GM23338 (cell line): ENCODE data around the gene SPATS1. TPM values are rescaled to one million over a fixed set of nuclear protein-coding genes. Genes with fewer than 3 reads are reported as not detected.
"Not testable (repeated sequence)": the region's sequence is repeated elsewhere in the genome, so short reads cannot be mapped to it uniquely, and the experiment has no call there.

Experiments
- ATAC-seq: fragments of 200-7000 bp; cut with Tn5 transposase; 3 replicates; pipeline ENCODE4 v1.9.1; 2020
- DNase-seq: peaks from one replicate; pipeline ENCODE4 v3.0.0-alpha.2; 2015; ENCODE audit warnings: low spot score
- H2AFZ ChIP-seq: fragments of 200-600 bp; sonication (generic); 2 replicates; pipeline ENCODE4 v1.8.0; 2016; ENCODE audit warnings: antibody characterized with exemption, mild to moderate bottlenecking, moderate library complexity
- H3F3A ChIP-seq: fragments of 200-600 bp; sonication (generic); replicated peaks from 2 replicates; pipeline ENCODE4 v1.8.0; 2017; ENCODE audit warnings: antibody characterized with exemption, mixed run types, low read depth
- H3K27ac ChIP-seq: fragments of 200-600 bp; sonication (generic); 2 replicates; pipeline ENCODE4 v1.6.1; 2016; ENCODE audit warnings: low read depth
- H3K27me3 ChIP-seq: fragments of 200-600 bp; sonication (generic); 2 replicates; pipeline ENCODE4 v1.8.0; 2016; ENCODE audit warnings: mild to moderate bottlenecking, mixed run types, moderate library complexity; ENCODE audit not compliant: insufficient read depth
- H3K36me3 ChIP-seq: fragments of 200-600 bp; sonication (generic); 2 replicates; pipeline ENCODE4 v1.8.0; 2016; ENCODE audit warnings: mild to moderate bottlenecking; ENCODE audit not compliant: insufficient read depth
- H3K4me1 ChIP-seq: fragments of 200-600 bp; sonication (generic); 2 replicates; pipeline ENCODE4 v1.8.0; 2016; ENCODE audit warnings: mild to moderate bottlenecking, moderate library complexity; ENCODE audit not compliant: insufficient read depth
- H3K4me2 ChIP-seq: fragments of 200-600 bp; sonication (generic); 2 replicates; pipeline ENCODE4 v1.7.1; 2017; ENCODE audit warnings: mixed run types
- H3K4me3 ChIP-seq: fragments of 200-600 bp; sonication (generic); 2 replicates; pipeline ENCODE4 v1.6.1; 2016; ENCODE audit warnings: mixed run types
- H3K79me2 ChIP-seq: fragments of 200-600 bp; sonication (generic); replicated peaks from 2 replicates; pipeline ENCODE4 v1.8.0; 2017; ENCODE audit warnings: mild to moderate bottlenecking; ENCODE audit not compliant: insufficient read depth
- H3K9me2 ChIP-seq: fragments of 200-600 bp; sonication (generic); 2 replicates; pipeline ENCODE4 v1.8.0; 2017; ENCODE audit not compliant: insufficient read depth
- H4K20me1 ChIP-seq: fragments of 200-600 bp; sonication (generic); replicated peaks from 2 replicates; pipeline ENCODE4 v1.8.0; 2017; ENCODE audit warnings: mild to moderate bottlenecking; ENCODE audit not compliant: insufficient read depth
- H3K27ac Mint-ChIP-seq: 2 replicates; pipeline ENCODE4 v1.8.0; 2020; ENCODE audit warnings: inconsistent platforms, mild to moderate bottlenecking, moderate library complexity, mixed read lengths
- H3K27me3 Mint-ChIP-seq: 3 replicates; pipeline ENCODE4 v1.8.0; 2022; ENCODE audit warnings: low read depth, mild to moderate bottlenecking, moderate library complexity, mixed read lengths, inconsistent platforms; ENCODE audit not compliant: insufficient read depth, poor library complexity
- H3K36me3 Mint-ChIP-seq: 3 replicates; pipeline ENCODE4 v1.8.0; 2021; ENCODE audit warnings: low read depth, mild to moderate bottlenecking, inconsistent platforms, moderate library complexity, mixed read lengths
- H3K4me1 Mint-ChIP-seq: 3 replicates; pipeline ENCODE4 v1.8.0; 2020; ENCODE audit warnings: mild to moderate bottlenecking, inconsistent platforms, mixed read lengths
- H3K4me3 Mint-ChIP-seq: 3 replicates; pipeline ENCODE4 v1.8.0; 2021; ENCODE audit warnings: moderate library complexity, mild to moderate bottlenecking, inconsistent platforms, mixed read lengths
- H3K9me3 Mint-ChIP-seq: 3 replicates; pipeline ENCODE4 v1.8.0; 2020; ENCODE audit warnings: moderate library complexity, mild to moderate bottlenecking, inconsistent platforms, mixed read lengths
- CREB1 ChIP-seq: fragments of 250-450 bp; sonication (Bioruptor Pico); IDR thresholded peaks from 2 replicates; pipeline ENCODE4 v1.5.0; 2020; ENCODE audit warnings: low read depth, mild to moderate bottlenecking, moderate library complexity
- EZH2 ChIP-seq: fragments of 200-600 bp; sonication (generic); IDR thresholded peaks from one replicate; pipeline ENCODE4 v1.8.0; 2017; ENCODE audit warnings: antibody characterized with exemption, mild to moderate bottlenecking, low read depth; ENCODE audit not compliant: unreplicated experiment
- POLR2AphosphoS5 ChIP-seq: IDR thresholded peaks from 2 replicates; pipeline ENCODE4 v1.6.1; 2016; ENCODE audit warnings: antibody characterized with exemption, low read depth
- STAT1 ChIP-seq: IDR thresholded peaks from one replicate; pipeline ENCODE4 v1.6.1; 2016; ENCODE audit warnings: antibody characterized with exemption; ENCODE audit not compliant: unreplicated experiment
- polyA plus RNA-seq: library from polyadenylated mRNA; unstranded; fragments of >200 nt; fragmentation: Nextera tagmentation; extraction: Ambion mirVana; gene quantifications from 2 replicates; pipeline ENCODE4 v1.2.1, GENCODE V29; 2016
- total RNA-seq: library from RNA; depleted of rRNA; stranded (reverse); fragments of >200 nt; shearing (Covaris generic); gene quantifications from 2 replicates; pipeline ENCODE4 v1.2.3, GENCODE V29; 2014
- TF ChIP-seq, protein P1 (sequence below), 2 experiments: fragments of 200-600 bp in 1 of 2; sonication (generic) in 1 of 2; conservative IDR thresholded peaks; 2 replicates each; pipeline versions ENCODE4 v1.5.1 to v1.6.1; 2016 to 2017; ENCODE audit warnings: antibody characterized with exemption in 2 of 2, low read depth in 2 of 2, mild to moderate bottlenecking in 2 of 2, moderate library complexity in 1 of 2
- TF ChIP-seq, protein P2 (sequence below): IDR thresholded peaks from 2 replicates; pipeline ENCODE4 v1.6.1; 2016; ENCODE audit warnings: antibody characterized with exemption

Gene SPATS1
- total and polyA plus RNA-seq, 2 experiments from 2014 or later: not detected

DNA sequence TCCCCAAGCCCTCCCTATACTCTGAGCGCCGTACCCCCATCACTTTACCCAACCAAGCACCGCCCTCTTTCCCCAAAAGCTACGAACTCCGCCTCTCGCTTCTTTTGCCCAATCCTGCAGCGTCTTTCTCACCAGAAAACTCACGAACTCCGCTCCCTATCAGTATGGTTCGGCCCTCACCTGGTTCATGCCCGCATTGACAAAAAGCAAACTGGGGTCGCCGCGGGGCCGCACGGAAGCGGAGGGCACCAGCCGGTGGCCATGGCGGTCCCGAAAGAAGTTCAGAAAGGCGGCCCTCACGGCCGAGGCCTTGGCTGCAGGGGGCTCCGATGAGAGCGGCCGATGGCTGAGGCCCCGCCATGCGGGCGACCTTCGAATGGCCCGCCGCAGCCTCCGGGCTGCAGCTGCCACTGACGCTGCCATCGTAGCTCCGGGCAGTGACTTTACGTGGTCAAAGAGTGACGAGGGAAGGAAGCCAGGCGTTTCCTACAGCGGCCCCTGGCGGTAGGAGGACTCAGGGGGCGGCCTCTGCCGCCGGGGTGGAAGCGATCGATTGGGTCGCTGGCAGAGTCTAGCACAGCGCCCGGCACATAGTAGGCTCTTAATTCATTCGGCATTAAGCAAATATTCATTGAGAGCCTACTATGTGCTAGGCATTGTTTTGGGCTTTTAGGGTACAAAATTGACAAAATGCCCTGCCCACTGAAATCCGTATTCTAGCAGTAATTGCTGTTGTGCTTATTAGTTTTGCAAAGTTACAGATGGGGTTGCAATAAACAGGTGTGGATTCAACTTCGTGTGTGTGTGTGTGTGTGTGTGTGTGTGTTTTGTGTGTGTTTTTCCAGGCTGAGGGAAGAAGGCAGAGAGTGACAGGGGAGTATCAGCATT lies 29.3 kb upstream of the SPATS1 start, which contains the start of gene AARS2:
Gene AARS2, minus strand, starts transcription at position 447 of the 888 bp plus-strand sequence. Its CDS starts 24 bp downstream, at position 423.
- H3K27me3 ChIP-seq: no peaks in the 10 kb centered on the region
- peak within 1 kb of the TSS; percentile 70; the same call in 1 of the 2 replicates for H2AFZ ChIP-seq
- Mint-ChIP-seq H3K9me3 (no peaks in the 10 kb centered on the region; the same call in 2 of the 3 replicates), H3K4me1 (peaks cover 13% of the 10 kb centered on the region; the same call in 2 of the 3 replicates), H3K27ac (peak within 1 kb of the TSS; percentile 95), H3K27me3 (peaks cover 6% of the 10 kb centered on the region), H3K36me3 (peaks cover 39% of the 10 kb centered on the region), H3K4me3 (peak within 1 kb of the TSS; percentile 94)
- H3K79me2 ChIP-seq: peaks cover 10% of the 10 kb centered on the region
- peak; percentile 95 for DNase-seq
- H3K9me2 ChIP-seq: no peaks in the 10 kb centered on the region
- TF ChIP-seq EZH2 (no peak), CREB1 (CRISPR knock-in tag) (peak; percentile 90), POLR2AphosphoS5 (peak; percentile 95), STAT1 (no peak)
- TF ChIP-seq, protein P1, sequence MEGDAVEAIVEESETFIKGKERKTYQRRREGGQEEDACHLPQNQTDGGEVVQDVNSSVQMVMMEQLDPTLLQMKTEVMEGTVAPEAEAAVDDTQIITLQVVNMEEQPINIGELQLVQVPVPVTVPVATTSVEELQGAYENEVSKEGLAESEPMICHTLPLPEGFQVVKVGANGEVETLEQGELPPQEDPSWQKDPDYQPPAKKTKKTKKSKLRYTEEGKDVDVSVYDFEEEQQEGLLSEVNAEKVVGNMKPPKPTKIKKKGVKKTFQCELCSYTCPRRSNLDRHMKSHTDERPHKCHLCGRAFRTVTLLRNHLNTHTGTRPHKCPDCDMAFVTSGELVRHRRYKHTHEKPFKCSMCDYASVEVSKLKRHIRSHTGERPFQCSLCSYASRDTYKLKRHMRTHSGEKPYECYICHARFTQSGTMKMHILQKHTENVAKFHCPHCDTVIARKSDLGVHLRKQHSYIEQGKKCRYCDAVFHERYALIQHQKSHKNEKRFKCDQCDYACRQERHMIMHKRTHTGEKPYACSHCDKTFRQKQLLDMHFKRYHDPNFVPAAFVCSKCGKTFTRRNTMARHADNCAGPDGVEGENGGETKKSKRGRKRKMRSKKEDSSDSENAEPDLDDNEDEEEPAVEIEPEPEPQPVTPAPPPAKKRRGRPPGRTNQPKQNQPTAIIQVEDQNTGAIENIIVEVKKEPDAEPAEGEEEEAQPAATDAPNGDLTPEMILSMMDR (conservative IDR thresholded peaks at IDR 0.05; ENCODE audit: low read depth in 2 of 2): peak; percentile 94 to 97
- TF ChIP-seq, protein P2, sequence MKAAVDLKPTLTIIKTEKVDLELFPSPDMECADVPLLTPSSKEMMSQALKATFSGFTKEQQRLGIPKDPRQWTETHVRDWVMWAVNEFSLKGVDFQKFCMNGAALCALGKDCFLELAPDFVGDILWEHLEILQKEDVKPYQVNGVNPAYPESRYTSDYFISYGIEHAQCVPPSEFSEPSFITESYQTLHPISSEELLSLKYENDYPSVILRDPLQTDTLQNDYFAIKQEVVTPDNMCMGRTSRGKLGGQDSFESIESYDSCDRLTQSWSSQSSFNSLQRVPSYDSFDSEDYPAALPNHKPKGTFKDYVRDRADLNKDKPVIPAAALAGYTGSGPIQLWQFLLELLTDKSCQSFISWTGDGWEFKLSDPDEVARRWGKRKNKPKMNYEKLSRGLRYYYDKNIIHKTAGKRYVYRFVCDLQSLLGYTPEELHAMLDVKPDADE: peak; percentile 74; the same call in 1 of the 2 replicates
- H3K4me3 ChIP-seq: peak within 1 kb of the TSS; percentile 79
- peaks cover 9% of the 10 kb centered on the region for H3K36me3 ChIP-seq
- peak within 1 kb of the TSS; percentile 81 for H3K27ac ChIP-seq
- ATAC-seq: peak; percentile 93
- H3F3A ChIP-seq: 0 out of 2 replicates have a peak, but pooled peaks cover 4% of the 10 kb centered on the region
- no peaks in the 10 kb centered on the region for H4K20me1 ChIP-seq
- peaks cover 6% of the 10 kb centered on the region; the same call in 1 of the 2 replicates for H3K4me1 ChIP-seq
- peak within 1 kb of the TSS; percentile 86 for H3K4me2 ChIP-seq

DNA sequence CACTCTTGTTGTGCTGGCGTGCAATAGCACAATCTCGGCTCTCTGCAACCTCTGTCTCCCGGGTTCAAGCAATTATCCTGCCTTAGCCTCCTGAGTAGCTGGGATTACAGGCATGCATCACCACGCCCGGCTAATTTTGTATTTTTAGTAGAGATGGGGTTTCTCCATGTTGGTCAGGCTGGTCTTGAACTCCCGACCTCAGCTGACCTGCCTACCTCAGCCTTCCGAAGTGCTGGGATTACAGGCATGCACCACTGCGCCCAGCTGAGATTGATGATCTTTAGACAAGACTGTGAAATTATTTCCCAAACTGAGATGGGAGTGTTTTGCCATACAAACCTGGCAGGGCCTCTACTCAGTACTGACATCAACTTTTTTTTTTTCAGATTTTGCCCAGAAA lies 27.8 kb upstream of the SPATS1 start:
- H3K79me2 ChIP-seq: peaks cover 10% of the 10 kb centered on the region
- not testable (repeated sequence) for H3K4me3 Mint-ChIP-seq, H3K27ac ChIP-seq, H3K4me3 ChIP-seq, H3K4me2 ChIP-seq, DNase-seq, H2AFZ ChIP-seq, H3K9me3 Mint-ChIP-seq, H4K20me1 ChIP-seq, H3K27ac Mint-ChIP-seq, H3K27me3 ChIP-seq, H3K9me2 ChIP-seq, ATAC-seq, H3K36me3 ChIP-seq, H3K27me3 Mint-ChIP-seq, H3K4me1 ChIP-seq, H3F3A ChIP-seq
- Mint-ChIP-seq H3K36me3 (peaks cover 29% of the 10 kb centered on the region), H3K4me1 (peaks cover 13% of the 10 kb centered on the region; the same call in 2 of the 3 replicates)
